ENCODE results near the gene HS2ST1. TPM values are rescaled to one million over a fixed set of nuclear protein-coding genes. Genes with fewer than 3 reads are reported as not detected.

Gene HS2ST1
- total RNA-seq, 4 donors from 2014 or later = 4.6 to 53.5 (median 15.5) TPM

DNA sequence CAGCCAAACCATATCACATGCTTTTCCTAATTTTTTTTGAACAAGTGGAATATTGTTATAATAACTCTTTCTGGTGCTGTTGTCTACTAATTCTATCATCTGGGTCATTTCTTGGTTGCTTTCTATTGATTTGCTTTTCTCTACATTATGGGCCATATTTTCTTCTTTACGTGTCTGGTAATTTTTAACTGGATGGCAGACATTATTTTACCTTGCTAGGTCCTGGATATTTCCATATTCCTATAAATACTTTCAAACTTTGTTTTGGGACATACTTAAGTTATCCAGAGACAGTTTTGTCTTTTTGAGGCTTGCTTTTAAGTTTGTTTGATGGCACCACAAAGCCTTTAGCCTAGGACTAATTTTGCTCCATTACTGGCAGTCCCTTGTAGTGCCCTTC is 11.3 kb downstream of the HS2ST1 start:
- TF ChIP-seq, protein P1, sequence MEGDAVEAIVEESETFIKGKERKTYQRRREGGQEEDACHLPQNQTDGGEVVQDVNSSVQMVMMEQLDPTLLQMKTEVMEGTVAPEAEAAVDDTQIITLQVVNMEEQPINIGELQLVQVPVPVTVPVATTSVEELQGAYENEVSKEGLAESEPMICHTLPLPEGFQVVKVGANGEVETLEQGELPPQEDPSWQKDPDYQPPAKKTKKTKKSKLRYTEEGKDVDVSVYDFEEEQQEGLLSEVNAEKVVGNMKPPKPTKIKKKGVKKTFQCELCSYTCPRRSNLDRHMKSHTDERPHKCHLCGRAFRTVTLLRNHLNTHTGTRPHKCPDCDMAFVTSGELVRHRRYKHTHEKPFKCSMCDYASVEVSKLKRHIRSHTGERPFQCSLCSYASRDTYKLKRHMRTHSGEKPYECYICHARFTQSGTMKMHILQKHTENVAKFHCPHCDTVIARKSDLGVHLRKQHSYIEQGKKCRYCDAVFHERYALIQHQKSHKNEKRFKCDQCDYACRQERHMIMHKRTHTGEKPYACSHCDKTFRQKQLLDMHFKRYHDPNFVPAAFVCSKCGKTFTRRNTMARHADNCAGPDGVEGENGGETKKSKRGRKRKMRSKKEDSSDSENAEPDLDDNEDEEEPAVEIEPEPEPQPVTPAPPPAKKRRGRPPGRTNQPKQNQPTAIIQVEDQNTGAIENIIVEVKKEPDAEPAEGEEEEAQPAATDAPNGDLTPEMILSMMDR (IDR thresholded peaks at IDR 0.05) = no peak
- no peak for TF ChIP-seq POLR2A (IDR thresholded peaks at IDR 0.05)
- Histone ChIP-seq H3K4me1 (no peaks in the 10 kb centered on the region), H3K27me3 (no peaks in the 10 kb centered on the region), H3K27ac (no peak overlapping the region), H3K36me3 (no peaks in the 10 kb centered on the region), H3K9me3 (no peaks in the 10 kb centered on the region), H3K4me3 (no peak overlapping the region)
- intact Hi-C loops (cut with DNase I; ENCODE audit: low total_unique reads) = no loop called here
- DNase-seq = no peak

DNA sequence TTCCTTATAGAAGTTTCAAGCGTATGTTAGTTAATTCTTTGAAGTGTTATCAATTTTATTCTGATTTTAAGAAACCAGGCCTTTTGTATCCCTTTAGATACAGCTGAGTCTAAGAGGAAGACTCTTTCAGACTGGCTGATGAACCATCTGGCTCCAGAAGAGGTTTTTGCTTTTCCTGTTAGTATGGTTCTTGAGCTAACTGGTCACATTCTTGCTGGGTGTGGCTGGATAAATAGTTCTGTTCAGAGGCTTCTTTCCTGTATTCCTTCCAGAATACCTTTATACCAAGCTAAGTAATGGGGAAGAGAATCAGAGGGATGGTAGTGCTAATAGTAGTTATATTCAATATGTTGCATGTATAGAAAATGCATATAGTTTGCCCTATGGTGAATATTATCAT is 12.4 kb downstream of the HS2ST1 start:
- intact Hi-C loops (cut with DNase I; ENCODE audit: low total_unique reads) = no loop called here
- Histone ChIP-seq H3K36me3 (no peaks in the 10 kb centered on the region), H3K27ac (no peak overlapping the region), H3K9me3 (no peaks in the 10 kb centered on the region), H3K4me3 (no peak overlapping the region), H3K27me3 (no peaks in the 10 kb centered on the region), H3K4me1 (no peaks in the 10 kb centered on the region)
- no peak for DNase-seq
- TF ChIP-seq POLR2A (IDR thresholded peaks at IDR 0.05) = no peak
- TF ChIP-seq, protein P1 (IDR thresholded peaks at IDR 0.05) = no peak

DNA sequence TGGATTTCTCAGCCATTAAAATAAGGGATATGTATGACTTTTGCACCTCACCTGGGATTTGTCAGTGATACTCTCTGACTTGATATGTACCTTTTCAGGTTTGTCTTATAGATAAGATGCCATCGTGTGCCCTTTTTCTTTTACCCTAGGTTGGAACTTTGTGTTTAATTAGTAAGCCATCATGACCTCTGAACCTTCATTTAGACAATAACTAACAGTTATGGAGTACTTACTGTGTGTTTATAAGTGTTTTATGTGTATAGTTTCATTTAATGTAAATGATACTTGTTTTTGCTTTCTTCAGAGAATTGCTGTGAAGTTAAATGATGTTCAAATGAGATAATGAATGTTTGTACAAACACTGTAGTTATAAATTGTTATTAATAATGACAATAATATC is 14.4 kb downstream of the HS2ST1 start:
- H3K9me3 ChIP-seq = no peaks in the 10 kb centered on the region
- no peak overlapping the region for H3K27ac ChIP-seq
- TF ChIP-seq POLR2A (IDR thresholded peaks at IDR 0.05) = no peak
- TF ChIP-seq, protein P1 (IDR thresholded peaks at IDR 0.05) = no peak
- H3K36me3 ChIP-seq = no peaks in the 10 kb centered on the region
- no peaks in the 10 kb centered on the region for H3K4me1 ChIP-seq
- H3K27me3 ChIP-seq = no peaks in the 10 kb centered on the region
- H3K4me3 ChIP-seq = no peak overlapping the region
- no peak for DNase-seq
- intact Hi-C loops (cut with DNase I; ENCODE audit: low total_unique reads) = no loop called here

DNA sequence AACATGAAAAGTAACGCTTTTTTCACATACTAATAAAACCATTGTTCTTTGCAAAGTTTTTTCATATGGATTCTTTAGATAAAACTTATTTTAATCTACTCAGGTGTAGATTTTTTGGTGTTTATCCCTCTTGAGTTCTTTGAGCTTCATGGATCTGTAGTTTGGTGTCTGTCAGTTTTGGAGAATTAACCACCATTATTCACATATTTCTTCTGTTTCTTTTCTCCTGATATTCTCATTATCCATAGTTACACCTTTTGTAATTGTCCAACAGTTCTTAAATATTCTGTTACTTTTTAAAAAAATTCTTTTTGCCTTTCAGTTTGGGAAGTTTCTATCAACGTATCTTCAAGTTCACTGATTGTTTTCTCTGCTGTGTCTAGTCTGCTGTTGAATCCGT is 18.6 kb downstream of the HS2ST1 start:
- H3K4me1 ChIP-seq = no peaks in the 10 kb centered on the region
- H3K27ac ChIP-seq = no peak overlapping the region
- no peak overlapping the region for H3K4me3 ChIP-seq
- no peaks in the 10 kb centered on the region for H3K9me3 ChIP-seq
- H3K36me3 ChIP-seq = no peaks in the 10 kb centered on the region
- intact Hi-C loops (cut with DNase I; ENCODE audit: low total_unique reads) = no loop called here
- TF ChIP-seq POLR2A (IDR thresholded peaks at IDR 0.05) = no peak
- TF ChIP-seq, protein P1 (IDR thresholded peaks at IDR 0.05) = no peak
- no peak for DNase-seq
- H3K27me3 ChIP-seq = no peaks in the 10 kb centered on the region

DNA sequence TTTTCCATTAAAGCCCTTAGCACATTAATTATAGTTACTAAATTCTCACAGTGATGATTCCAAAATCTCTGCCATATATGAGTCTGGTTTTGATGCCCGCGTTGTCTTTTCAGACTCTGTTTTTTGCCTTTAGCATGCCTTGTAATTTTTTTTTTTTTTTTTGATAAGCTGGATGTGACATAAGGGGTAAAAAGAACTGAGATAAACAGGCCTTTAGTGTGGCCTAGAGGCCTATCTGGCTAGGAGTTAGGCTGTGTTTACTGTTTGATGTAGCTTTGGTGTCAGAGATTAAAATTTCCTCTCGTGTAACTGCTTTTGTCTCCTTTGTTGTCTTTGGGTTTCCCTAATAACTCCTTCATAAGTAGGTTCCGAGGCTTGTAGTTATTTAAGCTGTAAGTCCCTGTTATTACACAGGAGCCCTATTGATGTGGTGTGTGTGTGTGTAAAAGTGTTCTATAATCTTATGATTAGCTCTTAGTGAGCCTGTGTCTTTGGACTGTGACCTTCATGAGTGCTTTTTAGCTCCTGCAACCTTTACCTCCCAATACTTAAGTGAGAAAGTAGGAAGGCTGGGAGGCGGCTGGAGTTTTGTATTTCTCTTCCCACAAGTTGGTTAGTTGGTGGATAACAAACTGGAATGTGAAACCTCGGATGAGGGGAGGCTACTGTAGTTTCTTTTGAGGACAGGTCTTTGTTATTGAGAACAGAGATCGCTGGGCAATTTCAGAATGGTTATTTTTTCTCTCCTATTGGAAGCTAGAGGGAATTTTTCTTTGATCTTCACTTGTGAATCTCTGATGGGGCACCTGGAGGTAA is 19.3 kb downstream of the HS2ST1 start:
- no peak for TF ChIP-seq POLR2A (IDR thresholded peaks at IDR 0.05)
- TF ChIP-seq, protein P1 (IDR thresholded peaks at IDR 0.05) = no peak
- Histone ChIP-seq H3K36me3 (no peaks in the 10 kb centered on the region), H3K4me1 (no peaks in the 10 kb centered on the region), H3K4me3 (no peak overlapping the region), H3K27me3 (no peaks in the 10 kb centered on the region), H3K27ac (no peak overlapping the region), H3K9me3 (no peaks in the 10 kb centered on the region)
- intact Hi-C loops (cut with DNase I; ENCODE audit: low total_unique reads) = no loop called here
- DNase-seq = no peak

All from uterus (tissue), 4 donors.